MG63 (cell line): ENCODE data around the gene DNM1L. TPM values are rescaled to one million over a fixed set of nuclear protein-coding genes. Genes with fewer than 3 reads are reported as not detected.

Source experiments
- DNase-seq: peaks from one replicate; pipeline ENCODE4 v3.0.0-alpha.2; 2020
- H3K27me3 ChIP-seq: fragments of 250-450 bp; sonication (Bioruptor Pico); 2 replicates; pipeline ENCODE4 v1.5.1; 2020; ENCODE audit warnings: mild to moderate bottlenecking, moderate library complexity
- H3K36me3 ChIP-seq: fragments of 250-450 bp; sonication (Bioruptor Pico); 2 replicates; pipeline ENCODE4 v1.5.1; 2020; ENCODE audit warnings: mild to moderate bottlenecking, moderate library complexity
- H3K4me3 ChIP-seq: fragments of 250-450 bp; sonication (Bioruptor Pico); 2 replicates; pipeline ENCODE4 v1.5.1; 2020; ENCODE audit warnings: mild to moderate bottlenecking, moderate library complexity
- H3K9me3 ChIP-seq: fragments of 250-450 bp; sonication (Bioruptor Pico); 2 replicates; pipeline ENCODE4 v1.5.1; 2020; ENCODE audit warnings: mild to moderate bottlenecking, moderate library complexity
- total RNA-seq: library from RNA; depleted of rRNA; stranded (reverse); fragments of >200 nt; shearing (Covaris generic); gene quantifications from 2 replicates; pipeline ENCODE4 v1.2.3, GENCODE V29; 2014; ENCODE audit warnings: low replicate concordance; rRNA removed

DNM1L gene
- total RNA-seq, result 73.7 and 89.9 TPM in 2 replicates

DNA sequence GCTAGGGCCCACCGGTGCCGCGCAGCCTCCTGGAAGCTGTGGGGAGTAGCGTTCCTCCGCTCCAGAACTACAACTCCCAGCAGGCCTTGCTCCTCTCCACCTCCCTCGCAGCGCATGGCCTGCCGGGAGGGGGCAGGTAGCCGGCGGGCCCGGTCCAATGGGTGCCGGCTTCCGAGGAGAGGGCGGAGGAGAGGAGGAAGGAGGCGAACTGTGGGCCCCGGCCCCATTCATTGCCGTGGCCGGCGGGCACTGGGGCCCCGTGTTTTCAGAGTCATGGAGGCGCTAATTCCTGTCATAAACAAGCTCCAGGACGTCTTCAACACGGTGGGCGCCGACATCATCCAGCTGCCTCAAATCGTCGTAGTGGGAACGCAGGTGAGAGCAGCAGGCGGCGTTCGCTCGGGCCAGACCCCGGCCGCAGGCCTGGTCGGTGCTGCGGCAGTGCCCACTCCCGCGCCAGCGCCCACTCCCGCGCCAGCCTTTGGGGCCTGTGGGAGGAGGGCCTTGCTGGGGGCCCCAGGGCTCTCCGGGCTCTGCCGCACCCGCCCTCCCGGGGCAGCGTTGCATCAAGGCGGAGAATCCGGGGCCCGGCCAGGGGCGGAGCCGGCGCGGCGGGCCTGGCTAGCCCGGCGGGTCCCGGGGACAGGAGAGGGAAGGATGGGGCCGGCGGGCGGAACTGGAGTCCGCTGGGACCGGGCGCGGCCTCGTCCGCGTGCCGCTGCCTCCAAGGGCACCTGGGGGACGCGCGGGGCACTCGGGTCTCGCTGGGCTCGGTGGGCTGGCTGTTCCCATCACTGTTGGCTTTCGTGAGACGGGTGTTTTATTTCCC, at the start of gene DNM1L:
DNM1L (plus strand) TSS at position 211 of the 829 bp plus-strand sequence; CDS start at position 274, 63 bp downstream.
- Histone ChIP-seq H3K36me3 (peaks cover 24% of the 10 kb centered on the region), H3K27me3 (no peaks in the 10 kb centered on the region), H3K9me3 (no peaks in the 10 kb centered on the region), H3K4me3 (peak within 1 kb of the TSS; percentile 90)
- peak; percentile 98 for DNase-seq

DNA sequence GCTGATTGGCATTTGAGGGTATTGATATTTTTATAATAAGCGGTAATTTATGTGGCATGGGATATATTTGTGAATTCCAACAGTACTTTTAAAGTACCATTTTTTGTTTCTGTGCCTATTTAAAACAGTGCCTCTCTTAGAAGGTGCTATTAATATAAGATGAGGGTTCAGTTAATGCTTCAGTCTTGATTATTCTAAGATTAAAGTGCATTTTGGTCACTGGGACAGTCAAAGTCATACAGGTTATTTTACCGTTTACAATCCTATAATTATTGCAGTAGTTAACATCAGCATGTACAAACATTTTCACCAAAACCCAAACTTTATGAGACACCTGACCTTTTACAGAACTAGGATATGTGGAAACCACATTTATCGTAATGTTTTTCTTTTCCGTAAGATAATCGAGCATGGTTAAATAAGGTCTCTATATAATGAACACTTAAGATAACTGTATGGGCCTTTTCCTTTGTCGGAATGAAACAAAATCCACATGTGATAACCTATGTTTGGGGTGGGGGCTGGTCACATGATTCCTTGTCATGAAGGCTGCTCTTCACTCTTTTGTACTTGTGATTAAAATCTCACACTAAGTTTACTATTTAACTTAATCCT, 37.7 kb upstream of the DNM1L start:
- DNase-seq, result no peak
- Histone ChIP-seq H3K9me3 (no peaks in the 10 kb centered on the region), H3K4me3 (no peak overlapping the region), H3K27me3 (no peaks in the 10 kb centered on the region), H3K36me3 (peaks cover 13% of the 10 kb centered on the region)

DNA sequence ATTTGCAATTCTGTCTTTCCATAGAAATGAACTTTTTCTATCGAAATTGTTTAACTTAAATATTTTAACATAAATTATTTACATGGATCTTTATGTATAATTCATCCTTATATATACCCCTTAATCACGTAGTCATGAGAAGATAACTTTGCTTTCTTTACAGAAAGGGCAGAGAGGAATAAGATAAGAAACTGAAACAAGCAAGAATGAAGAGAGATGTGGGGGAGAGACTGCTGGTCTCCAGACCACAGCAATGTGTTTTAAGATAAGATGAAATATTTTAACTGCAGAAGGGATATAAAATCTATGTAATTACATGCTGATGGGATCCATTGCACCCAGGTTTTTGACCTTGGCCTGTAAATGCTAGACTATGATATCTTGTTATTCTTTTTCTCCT, 34.7 kb upstream of the DNM1L start:
- no peak overlapping the region for H3K4me3 ChIP-seq
- peaks cover 3% of the 10 kb centered on the region for H3K36me3 ChIP-seq
- H3K27me3 ChIP-seq, result no peaks in the 10 kb centered on the region
- no peak for DNase-seq
- H3K9me3 ChIP-seq, result no peaks in the 10 kb centered on the region

DNA sequence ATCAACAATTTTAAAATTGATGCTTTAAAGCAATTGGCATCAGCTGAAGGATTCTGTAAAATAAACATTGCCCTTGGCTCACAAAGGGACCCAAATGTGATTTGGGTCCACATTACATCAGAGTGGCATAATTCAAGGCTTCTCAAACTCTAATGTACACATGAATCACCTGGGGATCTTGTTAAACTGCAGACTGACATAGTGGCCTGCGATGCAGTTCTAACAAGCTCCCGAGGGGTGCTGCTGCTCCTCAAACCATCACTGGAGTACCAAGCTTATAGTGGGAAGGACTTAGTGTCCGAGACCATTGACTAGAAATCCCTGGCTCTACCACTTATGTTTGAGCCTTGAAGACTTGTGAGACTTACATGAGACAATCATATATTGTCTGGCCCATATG, 31.8 kb upstream of the DNM1L start:
- no peak for DNase-seq
- no peak overlapping the region for H3K4me3 ChIP-seq
- no peaks in the 10 kb centered on the region for H3K9me3 ChIP-seq
- H3K27me3 ChIP-seq, result no peaks in the 10 kb centered on the region
- H3K36me3 ChIP-seq, result no peaks in the 10 kb centered on the region

DNA sequence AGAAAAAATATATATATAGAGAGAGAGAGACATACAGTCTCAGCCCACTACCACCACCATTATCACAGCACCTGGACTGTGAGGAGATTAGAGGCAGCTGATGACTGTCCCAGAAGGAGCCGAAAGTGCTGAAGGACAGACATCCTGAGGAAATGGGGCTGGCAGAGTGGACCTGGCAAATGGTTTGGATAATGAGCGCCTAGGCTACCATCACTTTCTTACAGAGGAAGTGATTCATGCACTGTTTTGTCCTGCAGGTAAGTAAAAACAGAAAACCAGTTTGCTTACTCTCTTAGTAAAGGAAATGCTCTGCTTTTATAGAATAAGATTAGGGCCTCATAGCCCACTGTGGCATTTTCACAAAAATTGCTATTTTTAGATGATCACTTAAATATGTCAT, 28.6 kb upstream of the DNM1L start:
- peaks cover 2% of the 10 kb centered on the region; the same call in 1 of the 2 replicates for H3K9me3 ChIP-seq
- no peak overlapping the region for H3K4me3 ChIP-seq
- no peaks in the 10 kb centered on the region for H3K36me3 ChIP-seq
- DNase-seq, result no peak
- no peaks in the 10 kb centered on the region for H3K27me3 ChIP-seq

DNA sequence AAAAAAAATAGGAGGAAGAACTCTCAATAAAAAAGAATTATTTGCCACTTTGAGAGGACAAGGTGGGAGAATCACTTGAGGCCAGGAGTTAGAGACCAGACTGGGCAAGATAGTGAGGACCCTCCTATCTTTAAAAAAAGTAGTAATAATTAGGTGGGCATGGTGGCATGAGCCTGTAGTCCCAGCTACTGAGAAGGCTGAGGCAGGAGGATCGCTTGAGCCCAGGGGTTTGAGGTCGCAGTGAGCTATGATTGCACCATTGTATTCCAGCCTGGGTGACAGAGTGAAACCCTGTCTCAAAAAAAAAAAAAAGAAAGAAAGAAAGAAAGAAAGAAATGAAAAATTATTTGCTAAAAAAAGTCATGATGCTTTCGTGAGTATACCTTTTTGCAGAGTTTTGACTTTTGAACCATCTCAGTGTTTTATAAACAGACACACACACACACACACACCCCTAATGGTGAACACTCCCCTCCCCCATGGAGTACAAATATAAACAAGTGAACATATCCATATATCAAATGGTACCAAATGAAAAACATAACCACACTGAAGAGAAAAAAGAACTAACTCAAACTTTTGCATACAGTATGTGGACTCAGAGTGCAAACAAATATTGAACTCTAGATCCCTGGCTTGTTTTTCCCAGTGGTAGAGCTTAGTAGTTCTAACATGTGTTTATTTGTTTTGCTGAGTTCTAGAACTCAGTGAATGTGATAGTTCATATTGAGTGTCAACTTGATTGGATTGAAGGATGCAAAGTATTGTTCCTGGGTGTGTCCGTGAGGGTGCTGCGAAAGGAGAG, 27.7 kb upstream of the DNM1L start:
- no peak for DNase-seq
- Histone ChIP-seq H3K9me3 (peaks cover 2% of the 10 kb centered on the region; the same call in 1 of the 2 replicates), H3K4me3 (no peak overlapping the region), H3K36me3 (no peaks in the 10 kb centered on the region), H3K27me3 (no peaks in the 10 kb centered on the region)

DNA sequence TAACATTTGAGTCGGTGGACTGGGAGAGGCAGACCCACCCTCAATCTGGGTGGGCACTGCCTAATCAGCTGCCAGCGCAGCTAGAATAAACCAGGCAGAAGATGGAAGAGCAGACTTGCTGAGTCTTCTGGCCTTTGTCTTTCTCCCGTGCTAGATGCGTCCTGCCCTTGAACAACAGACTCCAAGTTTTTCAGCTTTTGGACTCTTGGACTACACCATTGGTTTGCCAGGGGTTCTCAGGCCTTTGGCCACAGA, 27.2 kb upstream of the DNM1L start:
- H3K4me3 ChIP-seq, result no peak overlapping the region
- H3K36me3 ChIP-seq, result no peaks in the 10 kb centered on the region
- DNase-seq, result no peak
- no peaks in the 10 kb centered on the region for H3K27me3 ChIP-seq
- peaks cover 2% of the 10 kb centered on the region; the same call in 1 of the 2 replicates for H3K9me3 ChIP-seq

DNA sequence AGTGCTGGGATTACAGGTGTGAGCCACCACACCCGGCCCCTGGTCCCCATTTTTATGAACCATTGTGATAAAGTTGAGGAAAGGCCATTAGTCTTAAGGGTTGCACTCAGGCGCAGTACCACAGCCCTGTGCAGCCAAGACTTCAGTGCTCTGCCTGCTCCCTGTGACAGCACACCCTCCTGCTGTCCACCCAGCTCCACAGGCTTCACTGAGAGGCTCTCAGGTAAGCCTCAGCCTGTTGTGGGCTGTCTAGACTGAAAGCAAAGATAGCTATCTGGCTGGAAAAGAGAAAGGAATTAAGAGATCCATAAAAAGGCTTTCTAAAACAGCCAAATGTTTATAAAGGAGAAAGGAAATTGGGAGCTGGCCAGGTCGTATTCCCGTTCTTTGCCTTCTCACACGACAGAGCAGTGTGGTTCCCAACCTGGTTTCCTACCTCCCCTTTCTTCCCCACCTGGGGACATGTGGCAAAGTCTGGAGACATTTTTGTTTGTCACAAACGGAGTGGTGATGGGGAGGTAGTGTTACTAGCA, 19.1 kb upstream of the DNM1L start:
- Histone ChIP-seq H3K27me3 (no peaks in the 10 kb centered on the region), H3K9me3 (peaks cover 2% of the 10 kb centered on the region; the same call in 1 of the 2 replicates), H3K4me3 (no peak overlapping the region), H3K36me3 (no peaks in the 10 kb centered on the region)
- DNase-seq, result no peak

DNA sequence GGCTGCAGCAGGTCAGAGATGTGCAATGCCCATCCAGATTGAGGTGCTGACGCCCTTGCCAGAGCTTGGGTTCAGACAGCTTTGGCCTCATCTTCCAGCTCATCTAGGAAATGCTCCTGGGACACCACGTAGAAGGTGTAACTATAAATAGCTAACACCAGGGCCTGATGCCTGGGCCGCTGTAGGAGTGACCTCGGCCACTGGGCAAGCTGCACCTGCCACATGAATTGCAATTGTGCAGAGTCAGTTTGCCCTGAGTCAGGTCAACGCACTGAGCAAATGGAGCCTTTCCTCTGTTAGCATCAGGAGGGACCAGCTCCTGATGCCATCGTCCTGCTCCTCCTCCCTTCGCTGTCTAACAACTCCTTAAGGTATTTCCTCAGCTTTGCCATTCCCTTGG, 17.4 kb upstream of the DNM1L start:
- no peak for DNase-seq
- Histone ChIP-seq H3K4me3 (no peak overlapping the region), H3K27me3 (no peaks in the 10 kb centered on the region), H3K9me3 (no peaks in the 10 kb centered on the region), H3K36me3 (no peaks in the 10 kb centered on the region)

DNA sequence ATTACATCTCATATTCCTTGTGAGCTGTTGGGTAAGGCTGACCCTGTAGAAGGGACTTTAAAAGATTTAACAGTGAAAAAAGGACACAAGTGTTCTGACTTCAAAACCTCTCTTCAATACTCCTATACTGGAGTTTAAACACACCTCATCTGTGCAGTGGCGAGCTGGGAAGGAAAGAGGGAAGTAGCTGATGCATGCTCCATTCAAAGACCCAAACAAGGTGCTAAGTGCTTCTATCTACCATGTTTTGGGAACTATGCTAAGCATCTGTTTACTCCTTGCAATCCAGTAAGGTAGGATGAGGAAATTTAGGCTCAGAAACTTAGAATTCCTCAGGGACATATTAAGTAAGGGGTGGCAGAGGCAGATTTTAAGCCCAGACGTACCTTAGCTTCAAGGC, 16.4 kb upstream of the DNM1L start:
- no peaks in the 10 kb centered on the region for H3K9me3 ChIP-seq
- H3K36me3 ChIP-seq, result no peaks in the 10 kb centered on the region
- no peak overlapping the region for H3K4me3 ChIP-seq
- no peaks in the 10 kb centered on the region for H3K27me3 ChIP-seq
- no peak for DNase-seq

DNA sequence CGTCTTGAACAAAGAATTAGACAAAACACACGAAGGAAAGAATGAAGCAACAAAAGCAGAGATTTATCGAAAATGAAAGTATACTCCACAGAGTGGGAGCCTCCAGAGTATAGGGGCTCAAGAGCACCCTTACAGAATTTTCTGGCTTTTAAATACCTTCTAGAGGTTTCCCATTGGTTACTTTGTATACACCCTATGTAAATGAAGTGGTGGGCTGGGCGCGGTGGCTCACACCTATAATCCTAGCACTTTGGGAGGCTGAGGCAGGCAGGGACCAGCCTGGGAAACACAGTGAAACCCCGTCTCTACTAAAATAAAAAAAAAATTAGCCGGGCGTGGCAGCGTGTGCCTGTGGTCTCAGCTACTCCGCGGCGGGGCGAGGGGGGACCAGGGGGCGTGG, 13.1 kb upstream of the DNM1L start:
- Histone ChIP-seq H3K9me3 (no peaks in the 10 kb centered on the region; the same call in 1 of the 2 replicates), H3K36me3 (no peaks in the 10 kb centered on the region), H3K27me3 (no peaks in the 10 kb centered on the region), H3K4me3 (peak overlapping the region; percentile 61)
- DNase-seq, result peak; percentile 10

DNA sequence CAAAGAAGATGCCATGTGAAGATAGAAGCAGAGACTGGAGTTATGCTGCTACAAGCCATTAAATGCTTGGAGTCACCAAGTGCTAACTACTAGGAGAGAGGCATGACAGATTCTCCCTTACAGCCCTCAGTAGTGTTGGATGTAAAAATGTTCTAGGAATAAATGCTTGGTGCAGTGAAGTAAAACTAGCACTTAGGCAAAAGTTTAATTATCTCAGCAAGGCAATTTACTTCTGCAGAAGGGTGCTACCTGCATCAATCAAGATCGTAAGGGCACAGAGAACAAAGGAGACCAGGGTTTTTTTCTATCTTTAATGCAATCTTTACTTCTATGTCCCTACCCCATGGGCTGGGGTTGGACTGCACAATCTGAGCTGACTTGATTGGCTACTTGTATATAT, 9.5 kb upstream of the DNM1L start:
- no peak for DNase-seq
- no peaks in the 10 kb centered on the region for H3K27me3 ChIP-seq
- H3K9me3 ChIP-seq, result no peaks in the 10 kb centered on the region; the same call in 1 of the 2 replicates
- no peak overlapping the region for H3K4me3 ChIP-seq
- no peaks in the 10 kb centered on the region for H3K36me3 ChIP-seq

DNA sequence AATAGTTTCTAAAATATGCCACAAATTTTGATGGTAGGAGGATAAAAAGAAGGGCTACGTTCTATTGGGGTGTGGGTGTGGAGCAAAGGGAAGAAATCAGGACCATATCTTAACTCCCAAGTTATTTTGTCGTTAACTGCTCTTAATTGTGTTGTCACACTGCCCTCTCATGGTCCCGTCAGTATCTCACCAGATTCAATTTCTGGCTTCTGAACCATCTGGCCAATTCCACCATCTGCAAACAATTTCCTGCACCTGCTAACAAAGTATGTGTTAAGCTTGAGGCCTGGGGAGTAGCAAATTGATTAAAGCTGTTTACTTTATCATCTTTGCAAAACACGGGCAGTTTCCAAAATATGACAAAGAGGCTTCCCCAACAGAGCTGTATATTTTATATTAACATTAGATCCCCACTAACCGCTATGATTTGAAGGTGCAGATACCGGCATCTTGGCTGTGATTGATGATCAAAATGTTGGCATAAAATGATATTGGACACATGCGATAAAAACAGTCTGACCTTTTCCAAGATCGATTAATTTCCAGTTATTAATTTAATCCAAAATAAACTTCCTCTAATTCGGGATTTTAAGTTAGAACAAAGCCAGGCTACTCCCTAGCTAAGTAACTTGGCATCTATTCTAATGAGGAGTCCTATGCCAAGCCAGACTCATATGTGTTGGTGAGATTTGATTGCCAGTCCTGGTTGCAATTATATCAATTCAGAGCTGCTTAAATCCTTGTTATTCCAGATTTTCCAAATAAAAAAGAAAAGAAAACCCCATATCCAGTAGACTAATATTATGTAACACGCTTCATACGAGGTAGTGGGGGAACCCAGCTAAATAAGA, 6.9 kb upstream of the DNM1L start:
- H3K27me3 ChIP-seq, result no peaks in the 10 kb centered on the region
- H3K9me3 ChIP-seq, result no peaks in the 10 kb centered on the region; the same call in 1 of the 2 replicates
- no peaks in the 10 kb centered on the region for H3K36me3 ChIP-seq
- DNase-seq, result peak; percentile 53
- no peak overlapping the region for H3K4me3 ChIP-seq

DNA sequence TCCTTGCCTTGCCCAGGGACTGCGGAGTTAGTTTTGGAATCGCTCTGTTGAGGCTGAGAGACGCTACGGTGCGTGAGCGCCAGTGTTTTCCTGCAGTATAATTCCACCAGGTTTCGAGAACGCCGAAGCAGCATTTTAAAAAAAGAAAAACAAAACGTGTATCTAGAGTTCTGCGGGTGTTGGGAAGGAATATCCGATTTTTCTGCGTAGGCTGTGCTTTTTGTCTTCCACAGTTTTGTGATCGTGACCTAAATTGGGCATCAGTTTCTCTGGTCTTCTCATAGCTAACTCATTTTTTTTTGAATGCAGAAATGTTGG, 778 bp downstream of the DNM1L start:
- Histone ChIP-seq H3K9me3 (no peaks in the 10 kb centered on the region), H3K27me3 (no peaks in the 10 kb centered on the region), H3K36me3 (peaks cover 27% of the 10 kb centered on the region), H3K4me3 (peak overlapping the region; percentile 90)
- DNase-seq, result no peak

DNA sequence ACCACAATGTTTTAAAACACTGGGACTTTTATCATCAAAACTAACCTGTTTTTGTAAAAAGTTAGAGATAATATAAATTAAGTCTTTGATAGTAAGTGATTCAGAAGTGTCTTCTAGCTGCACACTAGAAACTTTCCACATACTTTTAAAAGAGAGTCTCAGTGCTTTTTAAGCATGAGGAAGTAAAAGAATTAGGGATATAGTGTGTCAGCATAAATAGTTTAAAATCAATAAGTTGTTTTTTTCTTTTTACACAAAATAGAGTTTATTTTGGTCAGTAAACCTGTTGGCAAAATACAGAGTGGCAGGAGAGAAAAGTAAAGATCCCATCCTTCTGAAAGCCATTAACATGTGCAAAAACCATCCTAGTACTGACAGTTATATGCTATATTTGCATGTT, 1.7 kb downstream of the DNM1L start:
- no peaks in the 10 kb centered on the region for H3K27me3 ChIP-seq
- DNase-seq, result no peak
- H3K9me3 ChIP-seq, result no peaks in the 10 kb centered on the region
- peak overlapping the region; percentile 90 for H3K4me3 ChIP-seq
- H3K36me3 ChIP-seq, result peaks cover 34% of the 10 kb centered on the region

DNA sequence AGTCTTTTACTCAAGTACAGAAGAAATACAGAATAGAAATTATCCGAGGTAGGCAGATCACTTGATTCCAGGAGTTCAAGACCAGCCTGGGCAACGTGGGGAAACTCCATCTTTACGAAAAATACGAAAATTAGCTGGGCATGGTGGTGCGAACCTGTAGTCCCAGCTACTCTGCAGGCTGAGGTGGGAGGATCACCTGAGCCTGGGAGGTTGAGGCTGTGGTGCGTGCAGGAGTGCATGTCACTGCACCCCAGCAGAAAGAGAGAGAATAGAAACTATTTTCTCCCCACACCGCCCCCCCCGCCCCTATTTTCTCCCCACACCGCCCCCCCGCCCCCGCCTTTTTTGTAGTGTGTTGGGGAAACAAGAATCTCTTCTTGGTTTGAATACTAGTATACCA, 2.2 kb downstream of the DNM1L start:
- peak overlapping the region; percentile 90; the same call in 1 of the 2 replicates for H3K4me3 ChIP-seq
- H3K9me3 ChIP-seq, result no peaks in the 10 kb centered on the region
- H3K27me3 ChIP-seq, result no peaks in the 10 kb centered on the region
- no peak for DNase-seq
- H3K36me3 ChIP-seq, result peaks cover 34% of the 10 kb centered on the region
